ENCODE data around the gene ZNF662. TPM values are rescaled to one million over a fixed set of nuclear protein-coding genes. Genes with fewer than 3 reads are reported as not detected.

The ZNF662 gene
- total and polyA plus RNA-seq, 7 donors, result 0.32 to 3.5 (median 1.4) TPM

GRCh38 chr3:42963269-42963668 is 57.3 kb downstream of the ZNF662 start:
- 68 to 100% (median 72%) methylated on average over 2 of the region's 2 CpGs for WGBS, 3 donors
- H3K4me3 ChIP-seq, result no peak overlapping the region
- no peaks in the 10 kb centered on the region for H3K4me1 ChIP-seq
- no peak for TF ChIP-seq CTCF (IDR thresholded peaks at IDR 0.05)
- intact Hi-C loops (cut with DNase I), result loop anchor here (5.0 to 10.0 kb wide), 4 partner anchors 112 to 542 kb away; no protein-coding TSS in a partner anchor
- no peaks in the 10 kb centered on the region for H3K9me3 ChIP-seq
- H3K27ac ChIP-seq, result no peak overlapping the region
- H3K27me3 ChIP-seq (ENCODE audit: insufficient read depth in 3 of 3, low read length in 2 of 3), result no peaks in the 10 kb centered on the region
- DNase-seq, result no peak
- no peaks in the 10 kb centered on the region for H3K36me3 ChIP-seq (ENCODE audit: insufficient read depth in 1 of 2, low read depth in 1 of 2)
- ATAC-seq, result no peak

DNA sequence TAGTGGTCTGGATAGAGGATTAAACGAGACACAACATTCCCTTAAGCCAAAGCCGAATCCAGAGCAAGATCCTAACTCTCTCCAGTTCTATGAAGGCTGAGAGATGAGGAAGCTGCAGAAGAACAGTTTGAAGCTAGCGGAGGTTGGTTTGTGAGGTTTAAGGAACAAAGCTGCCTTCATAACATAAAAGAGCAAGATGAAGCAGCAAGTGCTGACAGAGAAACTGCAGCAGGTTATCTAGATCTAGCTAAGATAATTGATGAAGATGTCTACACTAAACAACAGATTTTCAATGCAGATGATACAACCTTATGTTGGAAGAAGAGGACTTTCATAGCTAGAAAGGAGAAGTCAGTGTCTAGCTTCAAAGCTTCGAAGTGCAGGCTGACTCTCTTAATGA is 58.3 kb downstream of the ZNF662 start:
- no peak for TF ChIP-seq CTCF (IDR thresholded peaks at IDR 0.05)
- no peak for DNase-seq
- H3K9me3 ChIP-seq, result no peaks in the 10 kb centered on the region
- no peaks in the 10 kb centered on the region for H3K27me3 ChIP-seq (ENCODE audit: insufficient read depth in 3 of 3, low read length in 2 of 3)
- no peak overlapping the region for H3K4me3 ChIP-seq
- intact Hi-C loops (cut with DNase I), result loop anchor here (5.0 to 10.0 kb wide), 4 partner anchors 111 to 541 kb away; no protein-coding TSS in a partner anchor
- H3K36me3 ChIP-seq (ENCODE audit: insufficient read depth in 1 of 2, low read depth in 1 of 2), result no peaks in the 10 kb centered on the region
- no peak overlapping the region for H3K27ac ChIP-seq
- no peak for ATAC-seq
- H3K4me1 ChIP-seq, result no peaks in the 10 kb centered on the region
- 89 to 90% (median 89%) methylated on average over 4 of the region's 4 CpGs for WGBS, 3 donors

Other genes starting within 250 kb of the ZNF662 start
- gene KLHL40, start 220.6 kb upstream of the ZNF662 start, total RNA-seq, result 100 to 1,000 TPM; 241 to 923 (median 381) TPM
- gene KLHL40, start 220.6 kb upstream of the ZNF662 start, polyA plus RNA-seq, result 100 to 1,000 TPM; 306 to 822 (median 392) TPM
- gene HHATL, start 203.3 kb upstream of the ZNF662 start, total RNA-seq, result 100 to 1,000 TPM; 157 to 276 (median 212) TPM
- gene HHATL, start 203.3 kb upstream of the ZNF662 start, polyA plus RNA-seq, result 100 to 1,000 TPM in 1 of 3 donors, 10 to 100 TPM in 2; 37.0 to 188 (median 50.4) TPM
- gene CCDC13, start 132.9 kb upstream of the ZNF662 start, total RNA-seq, result 1 to 10 TPM in 1 of 4 donors, under 1 TPM in 3; 0.47 to 1.1 (median 0.62) TPM
- gene CCDC13, start 132.9 kb upstream of the ZNF662 start, polyA plus RNA-seq, result 1 to 10 TPM in 1 of 3 donors, under 1 TPM in 2; 0.30 to 1.2 (median 0.66) TPM
- gene HIGD1A, start 101.7 kb upstream of the ZNF662 start, total RNA-seq, result 100 to 1,000 TPM in 2 of 4 donors, 10 to 100 TPM in 2; 81.0 to 118 (median 93.5) TPM
- gene HIGD1A, start 101.7 kb upstream of the ZNF662 start, polyA plus RNA-seq, result 100 to 1,000 TPM; 136 to 169 (median 165) TPM
- 1 to 10 TPM in 3 of 4 donors, under 1 TPM in 1; 0.79 to 1.6 (median 1.1) TPM for gene ACKR2, start 96.7 kb upstream of the ZNF662 start, total RNA-seq
- under 1 TPM; 0.04 to 0.45 (median 0.25) TPM for gene ACKR2, start 96.7 kb upstream of the ZNF662 start, polyA plus RNA-seq
- under 1 TPM in 1 of 4 donors, not detected in 3; 0.08 TPM for gene CYP8B1, start 30.3 kb upstream of the ZNF662 start, total RNA-seq
- not detected for gene CYP8B1, start 30.3 kb upstream of the ZNF662 start, polyA plus RNA-seq
- 1 to 10 TPM; 1.5 to 3.7 (median 3.0) TPM for gene GASK1A, start 73.2 kb downstream of the ZNF662 start, total RNA-seq
- under 1 TPM; 0.40 to 0.62 (median 0.49) TPM for gene GASK1A, start 73.2 kb downstream of the ZNF662 start, polyA plus RNA-seq
- 10 to 100 TPM; 13.2 to 25.5 (median 19.8) TPM for gene POMGNT2, start 199.9 kb downstream of the ZNF662 start, total RNA-seq
- gene POMGNT2, start 199.9 kb downstream of the ZNF662 start, polyA plus RNA-seq, result 10 to 100 TPM; 14.3 to 40.3 (median 22.4) TPM